GM10248 (cell line): ENCODE results near the gene PRKG1.

ENCODE experiments used
- CTCF ChIA-PET: fragments of 300-600 bp; sonication (Branson Sonifier 250); formaldehyde crosslinking; extraction: SDS; loops from one replicate; lab custom pipeline; 2021; ENCODE audit warnings: antibody characterized with exemption; lab: Yijun Ruan, JAX
- POLR2A ChIA-PET: fragments of 350-650 bp; sonication (Branson Sonifier 250); formaldehyde crosslinking; extraction: SDS; loops from one replicate; lab custom pipeline; 2020; ENCODE audit warnings: antibody characterized with exemption; lab: Yijun Ruan, JAX
- DNase-seq: peaks from one replicate; pipeline ENCODE4 v3.0.0; 2012; ENCODE audit errors: extremely low spot score
- TF ChIP-seq, protein P1 (sequence below): IDR thresholded peaks from 2 replicates; pipeline ENCODE4 v1.5.1; 2012; ENCODE audit warnings: mild to moderate bottlenecking, low read depth; ENCODE audit errors: extremely low read depth, missing control alignments, control extremely low read depth

The PRKG1 gene

GRCh38 chr10:51915031-51915542 is 840.8 kb downstream of the PRKG1 start:
- DNase-seq, result no peak
- POLR2A ChIA-PET, result no interaction called here

GRCh38 chr10:51918440-51918839 is 844.2 kb downstream of the PRKG1 start:
- ChIA-PET CTCF (no interaction called here), POLR2A (no interaction called here)
- no peak for DNase-seq
- TF ChIP-seq, protein P1, sequence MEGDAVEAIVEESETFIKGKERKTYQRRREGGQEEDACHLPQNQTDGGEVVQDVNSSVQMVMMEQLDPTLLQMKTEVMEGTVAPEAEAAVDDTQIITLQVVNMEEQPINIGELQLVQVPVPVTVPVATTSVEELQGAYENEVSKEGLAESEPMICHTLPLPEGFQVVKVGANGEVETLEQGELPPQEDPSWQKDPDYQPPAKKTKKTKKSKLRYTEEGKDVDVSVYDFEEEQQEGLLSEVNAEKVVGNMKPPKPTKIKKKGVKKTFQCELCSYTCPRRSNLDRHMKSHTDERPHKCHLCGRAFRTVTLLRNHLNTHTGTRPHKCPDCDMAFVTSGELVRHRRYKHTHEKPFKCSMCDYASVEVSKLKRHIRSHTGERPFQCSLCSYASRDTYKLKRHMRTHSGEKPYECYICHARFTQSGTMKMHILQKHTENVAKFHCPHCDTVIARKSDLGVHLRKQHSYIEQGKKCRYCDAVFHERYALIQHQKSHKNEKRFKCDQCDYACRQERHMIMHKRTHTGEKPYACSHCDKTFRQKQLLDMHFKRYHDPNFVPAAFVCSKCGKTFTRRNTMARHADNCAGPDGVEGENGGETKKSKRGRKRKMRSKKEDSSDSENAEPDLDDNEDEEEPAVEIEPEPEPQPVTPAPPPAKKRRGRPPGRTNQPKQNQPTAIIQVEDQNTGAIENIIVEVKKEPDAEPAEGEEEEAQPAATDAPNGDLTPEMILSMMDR, result no peak

More at GRCh38 chr10:51915031-51915542, 840.8 kb downstream of the PRKG1 start:
- CTCF ChIA-PET, result no interaction called here
- TF ChIP-seq, protein P1, result no peak

DNA sequence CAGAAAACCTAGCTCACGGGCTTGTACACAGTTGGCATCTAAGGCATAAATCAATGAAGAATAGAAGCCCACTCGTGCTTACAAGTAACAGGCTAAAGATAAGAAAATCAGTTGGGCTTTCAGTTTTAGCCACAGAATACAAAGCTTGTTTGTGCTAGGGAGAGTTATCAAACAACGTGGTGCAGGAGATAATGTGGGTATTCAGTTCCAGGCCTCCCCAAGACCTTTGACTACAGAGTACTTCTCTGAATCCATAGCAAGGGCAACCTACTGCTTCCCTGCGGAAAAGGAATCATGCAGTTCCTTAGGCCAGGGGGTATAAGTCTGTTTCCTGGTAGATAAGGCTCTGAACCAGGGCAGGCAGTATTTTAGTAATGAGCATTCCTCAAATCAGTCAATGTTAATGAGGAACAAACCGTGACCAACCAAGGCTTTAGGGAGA is 844.6 kb downstream of the PRKG1 start:
- ChIA-PET CTCF (no interaction called here), POLR2A (no interaction called here)
- TF ChIP-seq, protein P1, result no peak
- DNase-seq, result no peak

DNA sequence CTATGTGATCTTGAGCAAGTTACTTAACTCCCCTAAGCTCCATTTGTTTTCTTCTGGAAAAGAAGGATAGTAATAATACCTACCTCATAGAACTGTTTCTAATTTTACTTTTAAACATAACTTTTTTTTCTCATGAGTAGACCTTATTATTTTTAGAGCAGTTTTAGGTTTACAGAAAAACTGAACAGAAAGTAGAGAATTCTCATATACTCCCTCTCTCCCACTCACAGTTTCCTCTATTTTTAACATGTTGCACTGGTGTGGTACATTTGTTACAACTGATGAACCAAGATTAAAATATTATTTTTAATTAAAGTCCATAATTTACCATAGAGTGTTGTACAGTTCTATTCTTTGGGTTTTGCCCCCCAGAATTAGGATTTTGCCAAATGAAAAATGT is 846.4 kb downstream of the PRKG1 start:
- TF ChIP-seq, protein P1, result no peak
- POLR2A ChIA-PET, result no interaction called here
- CTCF ChIA-PET, result no interaction called here
- DNase-seq, result no peak

DNA sequence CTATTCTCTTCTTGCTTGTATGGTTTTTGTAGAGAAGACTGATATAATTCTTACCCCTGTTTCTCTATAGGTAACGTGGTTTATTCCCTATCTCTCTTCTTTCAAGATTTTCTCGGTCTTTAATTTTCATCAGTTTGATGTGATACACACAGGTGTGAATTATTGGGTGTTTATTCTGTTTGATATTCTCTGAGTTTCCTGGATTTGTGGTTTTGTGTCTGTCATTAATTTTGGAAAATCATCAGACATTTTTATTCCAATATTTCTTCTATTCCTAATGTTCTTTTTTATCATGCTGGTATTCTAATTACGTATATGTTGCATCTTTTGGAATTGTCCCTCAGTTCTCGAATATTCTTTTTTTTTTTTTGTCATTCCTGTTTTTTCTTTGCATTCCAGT is 850.1 kb downstream of the PRKG1 start:
- ChIA-PET CTCF (no interaction called here), POLR2A (no interaction called here)
- TF ChIP-seq, protein P1, result no peak
- DNase-seq, result no peak

GRCh38 chr10:51926337-51926736 is 852.0 kb downstream of the PRKG1 start:
- CTCF ChIA-PET, result no interaction called here
- POLR2A ChIA-PET, result no interaction called here
- no peak for DNase-seq
- TF ChIP-seq, protein P1, result no peak

- no peak for DNase-seq
- CTCF ChIA-PET, result interaction anchor here (1.1 kb wide), 1 partner anchor 11 kb away, joined by 3 read pairs; no protein-coding TSS in a partner anchor
- POLR2A ChIA-PET, result no interaction called here
These were observed 853.9 kb downstream of the PRKG1 start for GRCh38 chr10:51928162-51928561.

More at GRCh38 chr10:51928162-51928561, 853.9 kb downstream of the PRKG1 start:
- TF ChIP-seq, protein P1, result no peak
